Epithelial cell of esophagus (primary cell): Measurements from ENCODE around the gene UBIAD1.

Source experiments
- DNase-seq: peaks from one replicate; pipeline ENCODE4 v3.0.0; 2010; ENCODE audit warnings: low read depth
- H3K4me3 ChIP-seq: 2 replicates; pipeline ENCODE4 v1.5.1; 2011; ENCODE audit warnings: mild to moderate bottlenecking, low read length, control low read depth
- TF ChIP-seq, protein P1 (sequence below): IDR thresholded peaks from 2 replicates; pipeline ENCODE4 v1.5.1; 2011; ENCODE audit warnings: low read depth, mild to moderate bottlenecking, low read length, control low read depth, inconsistent platforms; ENCODE audit not compliant: insufficient read depth; ENCODE audit errors: missing control alignments

UBIAD1 gene

DNA sequence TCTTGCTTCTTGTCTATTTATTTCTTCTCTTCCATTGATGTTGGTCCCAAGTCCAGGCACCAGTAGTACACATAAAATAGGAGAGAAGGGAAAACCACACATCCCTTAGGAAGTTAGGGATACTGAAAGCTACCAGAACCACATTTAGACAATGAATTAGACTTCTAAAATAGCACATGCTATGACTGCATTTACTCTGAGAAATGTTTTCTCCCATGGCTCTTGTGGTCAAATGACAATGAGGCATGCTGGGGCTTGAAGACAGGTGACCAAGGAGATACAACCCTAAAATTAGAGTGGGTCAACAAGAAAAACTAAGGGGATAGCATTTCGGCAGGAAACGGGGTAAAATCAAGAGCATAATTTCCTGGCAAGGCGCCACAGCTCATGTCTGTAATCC is 27.8 kb upstream of the UBIAD1 start:
- DNase-seq, result no peak
- TF ChIP-seq, protein P1, sequence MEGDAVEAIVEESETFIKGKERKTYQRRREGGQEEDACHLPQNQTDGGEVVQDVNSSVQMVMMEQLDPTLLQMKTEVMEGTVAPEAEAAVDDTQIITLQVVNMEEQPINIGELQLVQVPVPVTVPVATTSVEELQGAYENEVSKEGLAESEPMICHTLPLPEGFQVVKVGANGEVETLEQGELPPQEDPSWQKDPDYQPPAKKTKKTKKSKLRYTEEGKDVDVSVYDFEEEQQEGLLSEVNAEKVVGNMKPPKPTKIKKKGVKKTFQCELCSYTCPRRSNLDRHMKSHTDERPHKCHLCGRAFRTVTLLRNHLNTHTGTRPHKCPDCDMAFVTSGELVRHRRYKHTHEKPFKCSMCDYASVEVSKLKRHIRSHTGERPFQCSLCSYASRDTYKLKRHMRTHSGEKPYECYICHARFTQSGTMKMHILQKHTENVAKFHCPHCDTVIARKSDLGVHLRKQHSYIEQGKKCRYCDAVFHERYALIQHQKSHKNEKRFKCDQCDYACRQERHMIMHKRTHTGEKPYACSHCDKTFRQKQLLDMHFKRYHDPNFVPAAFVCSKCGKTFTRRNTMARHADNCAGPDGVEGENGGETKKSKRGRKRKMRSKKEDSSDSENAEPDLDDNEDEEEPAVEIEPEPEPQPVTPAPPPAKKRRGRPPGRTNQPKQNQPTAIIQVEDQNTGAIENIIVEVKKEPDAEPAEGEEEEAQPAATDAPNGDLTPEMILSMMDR, result no peak
- H3K4me3 ChIP-seq, result no peak overlapping the region

DNA sequence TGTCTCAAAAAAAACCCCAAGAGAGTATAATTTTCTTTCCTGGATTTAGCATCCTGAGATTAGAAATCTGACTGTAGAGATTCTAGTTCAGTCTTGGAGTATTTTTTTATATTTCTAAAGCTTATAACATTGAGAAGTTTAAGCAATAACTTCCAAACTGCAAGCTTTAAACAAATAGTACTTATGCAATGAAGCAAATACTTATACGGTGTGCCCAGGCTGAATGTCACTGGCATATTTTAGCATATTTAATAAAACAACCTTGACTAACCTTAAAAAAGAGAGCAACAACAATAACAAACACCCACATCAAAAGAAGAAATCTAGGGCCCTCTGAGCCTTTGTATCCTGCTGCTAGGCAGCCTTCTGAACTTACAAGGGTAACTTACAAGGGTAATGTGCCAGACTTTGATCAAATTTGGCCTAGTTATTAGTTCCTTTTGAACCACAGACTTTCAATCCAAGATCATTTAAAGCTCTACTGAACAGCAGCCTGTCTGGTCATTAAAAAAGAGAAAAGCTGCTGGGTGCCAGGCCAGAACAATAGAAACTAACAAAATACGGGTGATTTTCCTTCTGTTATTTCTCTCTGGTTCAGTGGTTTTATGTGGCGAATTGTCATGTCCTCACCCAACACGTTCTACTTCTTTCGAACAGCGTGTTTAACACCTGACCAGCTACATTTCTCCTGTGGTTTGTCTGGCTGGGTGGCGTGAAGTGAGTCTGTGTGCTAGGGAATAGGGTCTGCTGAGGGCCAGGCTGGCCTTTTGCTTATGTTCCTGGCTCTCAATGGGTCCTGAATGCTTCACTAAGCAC is 26.9 kb upstream of the UBIAD1 start:
- DNase-seq, result no peak
- TF ChIP-seq, protein P1, result no peak

DNA sequence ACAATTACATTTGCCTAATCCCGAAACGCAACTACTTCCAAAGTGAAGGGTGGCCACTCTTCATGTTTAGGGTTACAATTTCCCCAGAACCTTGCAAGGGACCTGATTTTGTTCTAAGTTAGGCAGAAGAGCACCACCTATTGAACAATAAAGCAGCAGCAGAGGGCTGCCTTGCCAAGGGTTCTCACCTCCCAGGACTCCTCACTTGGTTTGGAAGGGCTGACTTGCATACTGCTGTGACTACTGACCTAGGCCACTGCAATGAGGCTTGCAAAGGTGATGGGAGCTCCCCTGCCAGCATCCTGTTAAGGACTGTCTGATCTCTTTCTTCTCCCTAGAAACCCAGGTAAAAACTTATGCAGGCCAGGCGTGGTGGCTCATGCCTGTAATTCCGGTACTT is 24.8 kb upstream of the UBIAD1 start:
- H3K4me3 ChIP-seq, result no peak overlapping the region
- DNase-seq, result no peak
- TF ChIP-seq, protein P1, result peak; percentile 2

More for the DNA sequence above, 26.9 kb upstream of the UBIAD1 start:
- no peak overlapping the region for H3K4me3 ChIP-seq

DNA sequence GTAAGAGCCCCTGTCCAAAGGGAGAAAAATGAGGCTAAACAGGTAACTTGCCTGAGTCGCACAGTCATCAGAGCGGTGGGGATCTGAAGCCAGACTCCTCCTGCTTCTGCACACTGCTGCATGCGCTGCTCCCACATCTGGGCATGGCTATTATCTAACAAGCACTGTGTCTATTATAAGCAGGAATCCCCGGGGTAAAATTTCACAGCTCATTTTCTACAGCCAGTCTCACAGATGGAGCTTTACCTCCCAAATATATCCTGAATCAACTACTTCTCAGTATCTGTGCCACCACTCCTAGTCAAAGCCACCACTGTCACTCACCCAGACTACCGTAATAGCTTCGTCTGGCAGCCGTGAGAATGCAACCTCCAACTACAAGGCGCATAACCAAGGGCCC is 20.5 kb upstream of the UBIAD1 start:
- DNase-seq, result no peak
- TF ChIP-seq, protein P1, result no peak
- no peak overlapping the region for H3K4me3 ChIP-seq

DNA sequence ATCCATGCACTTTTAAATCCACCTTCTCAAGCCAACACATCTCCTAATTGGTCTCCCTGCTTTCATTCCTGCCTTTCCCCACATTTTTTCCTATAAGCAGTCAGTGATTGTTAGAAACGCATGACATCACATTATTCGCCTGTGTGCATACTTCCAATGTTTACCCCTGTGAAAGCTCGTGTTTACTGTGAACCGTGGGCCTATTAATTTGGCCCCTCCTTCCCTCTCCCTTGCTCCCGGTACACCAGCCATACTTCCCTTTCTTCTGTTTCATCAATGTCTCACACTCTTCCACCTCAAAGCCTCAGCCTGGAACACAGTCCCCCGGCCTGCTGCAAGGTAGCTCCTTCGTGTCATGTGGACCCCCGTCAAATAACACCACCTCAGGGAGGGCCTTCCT is 19.8 kb upstream of the UBIAD1 start:
- no peak for DNase-seq
- H3K4me3 ChIP-seq, result no peak overlapping the region
- TF ChIP-seq, protein P1, result no peak

DNA sequence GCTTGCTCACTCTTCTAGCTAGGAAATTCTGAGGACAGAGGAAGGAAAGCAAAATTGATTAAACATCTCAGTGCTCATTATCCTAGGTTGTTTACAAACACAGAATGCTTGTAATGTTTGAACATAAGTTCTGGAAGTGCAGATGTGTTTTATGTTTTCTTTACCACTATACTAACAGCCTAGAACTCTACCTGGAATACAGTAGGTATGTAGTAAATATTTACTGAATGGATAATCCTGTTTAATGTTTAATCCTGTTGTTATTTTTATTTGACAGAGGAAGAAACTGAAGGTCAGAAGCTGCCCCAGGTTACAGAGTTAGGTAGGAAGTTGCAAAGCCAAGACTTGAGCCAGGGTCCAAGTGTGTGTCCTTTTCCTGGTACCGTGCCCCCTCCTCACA is 16.7 kb upstream of the UBIAD1 start:
- no peak for DNase-seq
- no peak overlapping the region for H3K4me3 ChIP-seq
- TF ChIP-seq, protein P1, result no peak
